ENCODE results near the gene TIGD3. TPM values are rescaled to one million over a fixed set of nuclear protein-coding genes. Genes with fewer than 3 reads are reported as not detected.

The TIGD3 gene
- total RNA-seq, 2 experiments from 2014 or later, result 0.42 to 0.79 TPM

DNA sequence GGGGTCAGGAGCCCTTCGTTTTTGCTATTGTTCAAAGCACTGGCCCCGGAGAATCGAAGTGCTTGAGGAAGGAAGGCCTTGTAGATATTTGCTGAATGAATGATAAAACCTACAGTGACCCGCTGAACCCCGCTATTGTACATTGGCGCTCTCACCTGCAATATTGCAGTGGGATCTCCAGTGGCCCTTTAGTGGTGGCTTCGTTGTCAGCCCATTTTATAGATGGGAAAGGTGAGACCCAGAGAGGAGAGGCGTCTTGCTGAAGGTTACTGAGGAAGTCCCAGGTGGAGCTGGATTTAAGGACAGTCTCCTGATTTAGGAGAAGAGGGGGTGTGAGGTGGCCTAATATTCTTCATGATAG, 38.7 kb upstream of the TIGD3 start:
- no peaks in the 10 kb centered on the region for H3K9me3 Mint-ChIP-seq
- POLR2A ChIA-PET, result interaction anchor here (1.1 to 1.5 kb wide), 2 partner anchors 54 to 275 kb away, joined by 3 to 4 read pairs; partner anchors contain the start of genes POLA2 and SAC3D1
- H3K27ac Mint-ChIP-seq, result no peak overlapping the region
- no peaks in the 10 kb centered on the region for H3K36me3 Mint-ChIP-seq (ENCODE audit: low read depth)
- H3K4me1 Mint-ChIP-seq, result peaks cover 5% of the 10 kb centered on the region
- peak overlapping the region; percentile 70 for H3K4me3 Mint-ChIP-seq
- CTCF ChIA-PET, result interaction anchor here (0.6 to 7.0 kb wide), 26 partner anchors 9 to 1002 kb away, joined by 3 to 45 read pairs (median 4); partner anchors contain the start of genes DPF2, FAU, MRPL49 and POLA2
- peaks cover 6% of the 10 kb centered on the region for H3K27me3 Mint-ChIP-seq
- DNase-seq, result no peak

DNA sequence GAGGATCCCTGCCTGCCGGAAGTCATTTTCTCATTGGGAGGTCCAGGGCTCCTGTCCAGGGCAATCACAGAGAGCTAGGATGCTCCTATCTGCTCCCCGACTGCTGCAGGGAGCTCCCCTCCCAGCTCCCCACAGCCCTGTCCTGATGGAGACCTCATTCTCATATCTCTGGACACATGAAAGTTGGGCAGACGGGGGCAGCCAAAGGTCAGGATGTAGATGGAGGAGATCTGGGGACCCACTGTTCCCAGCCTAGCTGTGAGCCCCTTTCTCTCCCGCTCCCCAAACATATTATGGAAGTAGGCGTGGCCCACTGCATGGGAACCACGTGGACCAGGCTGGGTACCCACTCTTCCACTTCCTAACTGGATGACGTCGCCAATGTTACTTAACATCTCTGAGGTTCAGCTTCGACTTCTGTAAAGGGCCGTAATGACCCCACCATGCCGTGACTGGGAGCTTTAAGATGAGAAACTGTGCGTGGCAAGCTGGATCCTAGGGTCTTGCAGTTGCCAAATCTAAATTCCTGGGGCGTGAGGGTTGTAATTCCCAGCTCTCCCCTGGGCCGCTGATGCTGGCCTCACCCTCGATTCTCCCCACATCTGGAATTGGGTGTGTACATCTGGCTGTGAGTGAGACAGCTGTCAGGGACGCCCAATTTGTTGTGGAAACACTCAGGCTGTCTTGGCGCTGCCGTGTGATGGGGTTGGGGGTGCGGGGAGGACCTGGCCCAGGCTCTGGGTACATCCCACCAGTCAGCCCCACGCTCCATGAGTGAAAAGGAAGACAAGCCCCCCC, 38.1 kb upstream of the TIGD3 start:
- H3K27me3 Mint-ChIP-seq, result peaks cover 6% of the 10 kb centered on the region
- CTCF ChIA-PET, result interaction anchor here (0.5 to 7.0 kb wide), 20 partner anchors 8 to 1001 kb away, joined by 3 to 45 read pairs (median 4); partner anchors contain the start of genes DPF2, FAU, MRPL49 and POLA2
- POLR2A ChIA-PET, result interaction anchor here (1.5 kb wide), 1 partner anchor 55 kb away, joined by 4 read pairs; the partner anchor contains the start of gene POLA2
- H3K36me3 Mint-ChIP-seq (ENCODE audit: low read depth), result no peaks in the 10 kb centered on the region
- H3K4me3 Mint-ChIP-seq, result peak overlapping the region; percentile 70
- no peaks in the 10 kb centered on the region for H3K9me3 Mint-ChIP-seq
- no peak overlapping the region for H3K27ac Mint-ChIP-seq
- peaks cover 5% of the 10 kb centered on the region for H3K4me1 Mint-ChIP-seq
- no peak for DNase-seq

DNA sequence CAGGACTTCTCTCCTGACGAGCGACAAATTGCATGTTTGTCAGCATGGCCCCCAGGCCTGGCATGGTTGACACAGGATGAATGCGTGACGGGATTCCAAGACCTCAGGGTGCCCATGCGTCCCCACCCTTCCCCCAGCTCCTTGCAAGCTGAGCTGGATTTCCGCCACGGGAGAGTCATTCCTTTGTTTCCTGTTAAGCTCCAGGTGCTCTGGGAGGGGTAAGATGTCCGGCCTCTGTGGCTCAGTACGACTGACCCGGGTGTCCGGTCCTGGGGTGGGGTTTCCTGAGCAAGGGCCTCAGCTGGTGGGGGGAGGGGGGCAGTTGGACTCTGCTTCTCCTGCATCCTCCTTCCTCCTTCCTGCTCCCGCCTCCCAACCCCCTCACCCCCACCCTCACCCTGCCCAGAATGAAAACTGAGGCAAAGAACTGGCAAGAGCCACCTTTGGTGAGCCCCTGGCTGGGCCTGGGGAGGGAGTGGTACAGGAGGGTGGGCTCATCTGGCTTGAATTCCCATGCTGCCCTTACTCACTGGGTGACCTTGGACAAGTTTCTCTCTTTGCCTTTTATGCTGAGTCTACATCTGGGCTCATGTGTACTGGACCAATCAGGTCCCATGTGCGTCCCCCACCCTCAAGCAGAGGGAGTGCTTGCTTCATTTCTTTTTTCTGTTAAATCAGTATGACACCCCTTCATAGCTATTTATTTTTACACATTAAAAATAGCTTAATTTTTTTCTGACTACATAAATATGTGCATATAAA, 37.3 kb upstream of the TIGD3 start:
- ChIA-PET CTCF (interaction anchor here (0.6 to 7.0 kb wide), 13 partner anchors 8 to 201 kb away, joined by 3 to 45 read pairs (median 5); partner anchors contain the start of genes DPF2, FAU, MRPL49 and POLA2), POLR2A (no interaction called here)
- H3K4me1 Mint-ChIP-seq, result peaks cover 5% of the 10 kb centered on the region
- H3K36me3 Mint-ChIP-seq (ENCODE audit: low read depth), result no peaks in the 10 kb centered on the region
- DNase-seq, result no peak
- H3K27ac Mint-ChIP-seq, result no peak overlapping the region
- no peaks in the 10 kb centered on the region for H3K9me3 Mint-ChIP-seq
- peaks cover 6% of the 10 kb centered on the region for H3K27me3 Mint-ChIP-seq
- H3K4me3 Mint-ChIP-seq, result no peak overlapping the region

DNA sequence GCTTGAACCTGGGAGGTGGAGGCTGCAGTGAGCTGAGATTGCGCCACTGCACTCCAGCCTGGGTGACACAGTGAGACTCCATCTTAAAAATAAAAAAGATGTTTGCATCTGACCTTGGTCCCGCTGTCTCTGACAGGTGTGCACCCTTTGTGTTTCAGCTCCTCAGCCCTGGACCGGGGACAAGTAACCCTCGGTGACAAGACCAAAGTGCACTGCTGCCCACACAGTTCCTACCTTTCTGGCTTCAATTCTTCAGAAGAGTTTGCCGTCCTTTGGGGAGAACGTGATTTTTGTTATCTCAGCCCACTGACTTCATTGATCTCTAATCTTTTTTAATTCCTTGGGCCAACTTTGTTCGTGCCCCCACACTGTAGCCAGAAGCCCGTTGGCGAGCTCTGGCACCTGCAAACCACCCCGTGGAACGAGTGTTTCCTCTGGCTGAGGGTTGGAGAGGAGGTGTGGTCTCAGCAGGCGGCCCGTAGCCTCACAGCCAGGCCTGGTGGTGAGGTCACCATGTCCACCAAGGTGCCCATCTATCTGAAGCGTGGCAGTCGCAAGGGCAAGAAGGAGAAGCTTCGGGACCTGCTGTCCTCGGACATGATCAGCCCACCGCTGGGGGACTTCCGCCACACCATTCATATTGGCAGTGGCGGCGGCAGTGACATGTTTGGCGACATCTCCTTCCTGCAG, 34.0 kb upstream of the TIGD3 start:
- POLR2A ChIA-PET, result no interaction called here

DNA sequence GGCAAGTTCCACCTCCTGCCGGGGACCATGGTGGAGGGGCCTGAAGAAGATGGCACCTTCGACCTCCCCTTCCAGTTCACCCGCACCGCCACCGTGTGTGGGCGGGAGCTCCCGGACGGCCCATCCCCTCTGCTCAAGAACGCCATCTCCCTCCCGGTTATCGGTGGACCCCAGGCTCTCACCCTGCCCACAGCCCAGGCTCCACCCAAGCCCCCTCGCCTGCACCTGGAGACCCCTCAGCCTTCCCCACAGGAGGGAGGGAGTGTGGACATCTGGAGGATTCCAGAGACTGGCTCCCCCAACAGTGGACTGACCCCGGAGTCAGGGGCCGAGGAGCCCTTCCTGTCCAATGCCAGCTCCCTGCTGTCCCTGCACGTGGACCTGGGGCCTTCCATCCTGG, 33.5 kb upstream of the TIGD3 start:
- Mint-ChIP-seq H3K36me3 (ENCODE audit: low read depth) (no peaks in the 10 kb centered on the region), H3K9me3 (no peaks in the 10 kb centered on the region), H3K27me3 (no peaks in the 10 kb centered on the region), H3K27ac (no peak overlapping the region), H3K4me1 (peaks cover under 1% of the 10 kb centered on the region), H3K4me3 (no peak overlapping the region)
- ChIA-PET POLR2A (no interaction called here), CTCF (interaction anchor here (1.2 to 1.4 kb wide), 2 partner anchors 9 to 186 kb away, joined by 3 to 8 read pairs; partner anchors contain the start of gene SYVN1)
- no peak for DNase-seq

More for the DNA sequence above, 34.0 kb upstream of the TIGD3 start:
- no peak overlapping the region for H3K4me3 Mint-ChIP-seq
- H3K27ac Mint-ChIP-seq, result no peak overlapping the region
- H3K4me1 Mint-ChIP-seq, result peaks cover 5% of the 10 kb centered on the region
- no peaks in the 10 kb centered on the region for H3K27me3 Mint-ChIP-seq
- no peak for DNase-seq
- H3K9me3 Mint-ChIP-seq, result no peaks in the 10 kb centered on the region
- no peaks in the 10 kb centered on the region for H3K36me3 Mint-ChIP-seq (ENCODE audit: low read depth)
- CTCF ChIA-PET, result interaction anchor here (1.2 to 1.4 kb wide), 2 partner anchors 9 to 186 kb away, joined by 3 to 8 read pairs; partner anchors contain the start of gene SYVN1

DNA sequence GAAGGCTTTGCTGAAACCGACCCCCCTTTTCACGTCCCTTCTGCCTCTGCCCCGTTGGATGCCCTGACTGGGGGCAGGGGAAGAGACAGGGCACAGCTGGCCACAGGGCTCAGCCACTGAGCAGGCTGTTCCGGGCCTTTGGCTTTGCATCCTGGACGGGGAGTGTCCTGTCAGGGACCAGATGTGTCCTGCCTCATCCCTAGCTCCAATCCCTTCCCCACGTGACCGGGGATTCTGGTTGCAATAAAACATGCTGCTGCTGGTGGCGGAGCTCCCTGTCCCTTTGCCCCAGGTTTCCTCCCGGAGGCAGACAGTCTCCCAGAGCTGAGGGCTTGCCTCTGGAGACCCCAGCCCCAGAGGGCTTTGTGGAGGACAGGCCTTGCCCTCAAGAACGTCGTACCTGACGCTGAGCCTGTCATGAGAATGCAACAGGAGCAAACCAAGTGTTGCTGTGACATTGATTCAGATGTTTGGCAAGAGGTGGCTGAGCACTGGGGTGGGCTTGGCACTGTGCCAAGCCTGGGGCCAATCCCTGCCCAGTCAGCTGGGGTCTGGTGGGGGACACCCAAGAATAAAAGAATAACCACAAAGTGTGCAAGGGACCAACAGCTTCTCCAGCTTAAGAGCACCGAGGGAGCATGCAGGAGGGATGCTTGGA, 32.6 kb upstream of the TIGD3 start:
- Mint-ChIP-seq H3K36me3 (ENCODE audit: low read depth) (no peaks in the 10 kb centered on the region), H3K4me1 (no peaks in the 10 kb centered on the region), H3K27me3 (no peaks in the 10 kb centered on the region), H3K27ac (no peak overlapping the region), H3K9me3 (no peaks in the 10 kb centered on the region), H3K4me3 (no peak overlapping the region)
- ChIA-PET POLR2A (no interaction called here), CTCF (interaction anchor here (1.1 to 1.2 kb wide), 2 partner anchors 9 to 13 kb away, joined by 3 read pairs; no protein-coding TSS in a partner anchor)
- no peak for DNase-seq

DNA sequence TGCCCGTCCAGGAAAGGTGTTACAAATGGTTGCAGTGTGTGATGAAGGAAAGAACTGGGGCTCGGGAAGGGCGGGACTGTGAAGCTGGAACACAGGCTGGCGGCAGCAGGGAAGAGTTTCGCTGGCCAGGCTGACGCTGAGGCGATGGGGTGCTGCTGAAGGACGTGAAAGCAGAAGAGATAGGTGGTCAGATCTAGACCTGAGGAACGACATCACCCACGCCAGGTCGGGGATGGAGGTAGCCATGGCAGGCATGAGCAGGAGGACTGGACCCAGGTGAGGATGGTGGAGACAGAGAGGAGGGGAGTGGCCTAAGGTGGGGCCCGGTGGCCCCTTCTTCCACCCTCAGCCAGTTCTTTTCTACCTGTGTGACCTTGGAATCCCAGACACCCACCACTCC, 30.7 kb upstream of the TIGD3 start:
- Mint-ChIP-seq H3K4me1 (no peaks in the 10 kb centered on the region), H3K27me3 (no peaks in the 10 kb centered on the region), H3K9me3 (no peaks in the 10 kb centered on the region), H3K4me3 (no peak overlapping the region), H3K27ac (no peak overlapping the region), H3K36me3 (ENCODE audit: low read depth) (no peaks in the 10 kb centered on the region)
- ChIA-PET CTCF (interaction anchor here (1.1 to 2.0 kb wide), 2 partner anchors 8 to 129 kb away, joined by 4 to 12 read pairs; partner anchors contain the start of gene CDC42EP2), POLR2A (no interaction called here)
- no peak for DNase-seq

DNA sequence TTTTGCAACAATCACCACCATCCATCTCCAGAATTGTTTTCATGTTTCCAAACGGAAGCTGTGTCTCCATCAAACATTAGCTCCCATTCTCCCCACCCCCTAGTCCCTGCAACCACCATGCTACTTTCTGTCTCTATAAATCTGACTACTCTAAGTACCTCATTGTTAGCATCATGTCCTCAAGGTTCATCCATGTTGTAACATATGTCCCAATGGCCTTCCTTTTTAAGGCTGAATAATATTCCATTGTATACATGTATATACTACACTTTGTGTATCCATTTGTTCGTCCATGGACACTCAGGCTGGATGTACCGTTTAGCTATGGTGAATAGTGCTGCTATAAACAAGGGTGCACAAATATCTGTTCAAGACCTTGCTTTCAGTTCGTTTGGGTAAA, 29.1 kb upstream of the TIGD3 start:
- peaks cover 9% of the 10 kb centered on the region for H3K4me1 Mint-ChIP-seq
- POLR2A ChIA-PET, result no interaction called here

DNA sequence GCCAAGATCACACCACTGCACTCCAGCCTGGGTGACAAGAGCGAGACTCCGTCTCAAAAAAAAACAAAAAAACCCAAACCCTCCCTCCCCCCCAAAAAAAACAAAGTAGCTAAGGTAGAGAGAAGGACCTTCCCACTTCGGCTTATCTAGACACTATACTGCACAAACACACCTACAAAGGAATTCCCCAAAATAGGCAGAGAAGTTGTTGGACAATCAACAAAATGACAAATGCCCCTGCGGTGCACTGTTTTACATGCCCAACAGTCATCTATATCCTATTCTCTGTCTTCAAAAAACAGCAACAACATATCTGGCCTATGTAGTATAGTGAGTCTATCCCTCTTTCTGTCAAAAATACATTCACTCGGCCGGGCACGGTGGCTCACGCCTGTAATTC, 27.5 kb upstream of the TIGD3 start:
- DNase-seq, result no peak
- Mint-ChIP-seq H3K4me3 (no peak overlapping the region), H3K36me3 (ENCODE audit: low read depth) (no peaks in the 10 kb centered on the region), H3K27me3 (no peaks in the 10 kb centered on the region), H3K27ac (no peak overlapping the region), H3K9me3 (no peaks in the 10 kb centered on the region), H3K4me1 (peaks cover 9% of the 10 kb centered on the region)
- ChIA-PET CTCF (interaction anchor here (0.6 to 0.8 kb wide), 2 partner anchors 32 to 42 kb away, joined by 3 to 4 read pairs; no protein-coding TSS in a partner anchor), POLR2A (no interaction called here)

More for the DNA sequence above, 29.1 kb upstream of the TIGD3 start:
- no peak for DNase-seq
- Mint-ChIP-seq H3K9me3 (no peaks in the 10 kb centered on the region), H3K27me3 (no peaks in the 10 kb centered on the region), H3K4me3 (no peak overlapping the region), H3K27ac (no peak overlapping the region), H3K36me3 (ENCODE audit: low read depth) (no peaks in the 10 kb centered on the region)
- CTCF ChIA-PET, result interaction anchor here (0.7 to 2.0 kb wide), 3 partner anchors 10 to 100 kb away, joined by 3 to 12 read pairs (median 4); partner anchors contain the start of gene CDC42EP2

DNA sequence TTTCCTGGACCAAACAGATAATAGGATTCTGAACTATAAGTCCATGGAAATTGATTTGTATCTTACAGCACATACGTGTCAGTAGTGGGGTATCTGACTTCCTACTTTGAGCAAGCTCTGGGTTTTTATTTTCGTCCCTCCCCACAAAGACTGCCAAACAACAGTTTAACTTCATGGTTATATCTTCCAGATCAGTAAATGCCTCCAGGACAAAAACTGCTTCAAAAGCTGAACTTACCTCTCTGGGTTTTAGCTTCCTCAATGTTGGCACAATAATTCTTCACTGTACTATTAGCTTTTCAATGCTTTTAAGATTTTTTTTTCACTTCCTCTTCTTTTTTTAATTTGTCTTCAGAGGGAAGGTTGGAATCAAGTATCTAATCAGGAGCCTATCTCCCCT, 25.1 kb upstream of the TIGD3 start:
- Mint-ChIP-seq H3K27me3 (no peaks in the 10 kb centered on the region), H3K4me3 (no peak overlapping the region), H3K27ac (no peak overlapping the region), H3K9me3 (no peaks in the 10 kb centered on the region), H3K36me3 (ENCODE audit: low read depth) (peaks cover 3% of the 10 kb centered on the region), H3K4me1 (peaks cover 12% of the 10 kb centered on the region)
- ChIA-PET POLR2A (interaction anchor here (0.7 kb wide), 1 partner anchor 1358 kb away, joined by 3 read pairs; no protein-coding TSS in a partner anchor), CTCF (interaction anchor here (0.6 to 3.5 kb wide), 27 partner anchors 9 to 511 kb away, joined by 3 to 45 read pairs (median 4); partner anchors contain the start of genes CDC42EP2, FRMD8 and POLA2)
- DNase-seq, result no peak

DNA sequence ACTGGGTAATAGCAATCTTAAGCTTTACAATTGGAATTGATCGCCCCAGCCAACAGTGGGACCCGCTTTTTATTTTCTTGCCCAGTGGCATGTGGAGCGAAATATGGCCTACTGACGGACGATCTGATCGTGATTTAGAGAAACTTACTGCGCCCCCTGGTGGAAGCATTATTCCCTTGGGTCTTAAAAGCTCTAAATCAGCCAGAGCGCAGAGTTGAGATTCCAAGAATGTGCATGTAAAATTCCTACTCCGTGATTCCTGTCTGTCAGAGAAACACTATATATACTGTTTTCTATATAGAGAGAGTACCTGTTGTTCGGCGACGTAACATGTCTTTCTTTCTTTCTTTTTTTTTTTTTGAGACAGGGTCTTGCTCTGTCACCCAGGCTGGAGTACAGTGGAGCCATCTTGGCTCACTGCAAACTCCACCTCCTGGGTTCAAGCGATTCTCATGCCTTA, 24.6 kb upstream of the TIGD3 start:
- CTCF ChIA-PET, result interaction anchor here (0.6 to 3.5 kb wide), 29 partner anchors 9 to 511 kb away, joined by 3 to 45 read pairs (median 4); partner anchors contain the start of genes CDC42EP2, FRMD8 and POLA2
- no peaks in the 10 kb centered on the region for H3K9me3 Mint-ChIP-seq
- no peaks in the 10 kb centered on the region for H3K27me3 Mint-ChIP-seq
- H3K36me3 Mint-ChIP-seq (ENCODE audit: low read depth), result peaks cover 5% of the 10 kb centered on the region
- POLR2A ChIA-PET, result interaction anchor here (0.7 kb wide), 1 partner anchor 246 kb away, joined by 4 read pairs; the partner anchor contains the start of gene EHBP1L1
- no peak overlapping the region for H3K4me3 Mint-ChIP-seq
- no peak overlapping the region for H3K27ac Mint-ChIP-seq
- peak; percentile 90 for DNase-seq
- peaks cover 17% of the 10 kb centered on the region for H3K4me1 Mint-ChIP-seq
